ENCODE measurements around the gene ZC3H18.

ZC3H18 gene

DNA sequence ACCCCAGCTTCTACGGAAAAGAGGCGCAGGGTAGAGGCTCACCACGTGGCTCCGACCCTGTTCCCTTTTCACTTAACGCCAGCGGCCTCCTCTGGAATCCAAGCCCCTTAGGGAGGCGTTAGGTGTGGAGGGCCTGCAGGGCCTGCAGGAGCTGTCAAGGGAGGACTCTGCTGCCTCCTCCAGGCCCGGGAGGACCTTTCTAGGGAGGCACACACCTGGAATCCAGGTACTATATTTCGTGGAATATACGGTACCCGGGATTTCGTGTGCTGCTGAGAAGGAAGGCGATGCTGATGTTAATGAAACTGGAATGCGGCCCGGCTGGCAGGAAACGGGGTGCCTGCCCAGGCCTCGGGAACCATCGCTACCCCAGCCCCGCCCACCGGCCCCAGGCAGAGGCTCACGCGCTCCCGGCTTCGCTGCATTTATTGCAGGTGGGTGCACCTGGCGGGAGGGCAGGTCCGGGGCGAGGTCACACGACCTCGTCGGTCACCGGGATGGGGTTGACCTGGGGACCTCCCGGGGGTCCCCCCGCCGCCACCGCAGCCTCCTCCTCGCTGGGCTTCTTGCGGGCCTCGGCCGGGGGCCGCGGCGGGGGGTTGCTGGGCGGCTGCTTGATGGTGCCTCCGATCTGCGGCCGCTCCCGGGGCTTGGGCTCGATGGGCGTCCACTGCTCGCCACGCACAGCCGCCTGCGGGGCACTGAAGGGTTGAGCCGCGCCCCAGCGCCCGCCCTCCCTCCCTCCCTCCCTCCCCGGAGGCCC, 72.9 kb downstream of the ZC3H18 start:
- DNase-seq: no peak

DNA sequence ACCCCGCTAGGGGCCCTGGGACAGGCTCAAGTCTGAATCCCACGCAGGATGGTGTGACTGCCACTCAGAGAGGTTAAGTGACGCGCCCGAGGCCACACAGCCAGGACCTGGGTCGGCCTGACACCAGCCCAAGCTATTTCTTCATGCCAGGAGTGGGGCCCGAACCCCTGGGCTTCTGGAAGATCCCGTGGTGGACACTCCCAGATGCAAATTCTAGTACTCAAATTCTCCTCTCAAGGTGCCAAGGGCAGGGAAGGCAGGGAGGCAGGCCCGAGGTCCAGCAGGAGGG, 73.4 kb downstream of the ZC3H18 start:
- DNase-seq: no peak

DNA sequence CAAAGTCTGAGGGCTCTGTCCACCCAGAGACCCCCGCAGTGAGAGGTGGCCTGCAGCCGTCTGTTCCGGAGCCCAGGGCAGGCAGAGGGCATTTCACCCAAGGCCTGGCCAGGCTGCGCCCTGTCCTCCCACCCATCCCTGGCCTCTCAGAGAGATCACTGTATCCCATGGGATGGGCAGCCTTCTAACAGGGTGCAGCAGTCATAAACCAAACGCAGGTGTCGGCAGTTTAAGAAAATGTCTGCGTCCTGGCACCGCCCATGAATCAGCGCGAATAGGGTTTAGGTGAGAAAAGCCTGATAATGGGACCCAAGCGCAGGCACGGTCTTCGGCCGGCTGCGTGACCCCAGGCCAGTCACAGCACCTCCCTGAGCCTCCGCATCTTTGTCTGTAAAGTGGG, 75.3 kb downstream of the ZC3H18 start:
- DNase-seq: no peak

DNA sequence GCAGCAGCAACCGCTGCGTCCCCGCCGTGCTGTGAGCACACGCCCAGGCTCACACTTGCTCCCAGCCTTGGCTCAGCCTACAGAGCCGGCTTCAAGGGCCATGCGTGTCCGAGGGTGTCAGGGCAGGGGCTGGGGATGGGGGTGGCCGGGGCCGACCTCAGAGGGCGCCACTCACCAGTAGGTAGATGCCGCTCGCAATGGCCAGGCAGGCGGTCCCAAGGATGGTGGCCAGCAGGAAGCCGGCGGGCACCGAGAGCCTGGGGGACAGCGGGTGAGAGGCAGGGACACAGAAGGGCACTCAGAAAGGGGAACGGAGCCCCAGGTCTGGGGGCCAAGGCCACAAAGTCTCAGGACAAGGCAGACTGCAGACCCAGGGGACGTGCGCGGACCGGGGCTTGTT, 75.7 kb downstream of the ZC3H18 start:
- DNase-seq: no peak

DNA sequence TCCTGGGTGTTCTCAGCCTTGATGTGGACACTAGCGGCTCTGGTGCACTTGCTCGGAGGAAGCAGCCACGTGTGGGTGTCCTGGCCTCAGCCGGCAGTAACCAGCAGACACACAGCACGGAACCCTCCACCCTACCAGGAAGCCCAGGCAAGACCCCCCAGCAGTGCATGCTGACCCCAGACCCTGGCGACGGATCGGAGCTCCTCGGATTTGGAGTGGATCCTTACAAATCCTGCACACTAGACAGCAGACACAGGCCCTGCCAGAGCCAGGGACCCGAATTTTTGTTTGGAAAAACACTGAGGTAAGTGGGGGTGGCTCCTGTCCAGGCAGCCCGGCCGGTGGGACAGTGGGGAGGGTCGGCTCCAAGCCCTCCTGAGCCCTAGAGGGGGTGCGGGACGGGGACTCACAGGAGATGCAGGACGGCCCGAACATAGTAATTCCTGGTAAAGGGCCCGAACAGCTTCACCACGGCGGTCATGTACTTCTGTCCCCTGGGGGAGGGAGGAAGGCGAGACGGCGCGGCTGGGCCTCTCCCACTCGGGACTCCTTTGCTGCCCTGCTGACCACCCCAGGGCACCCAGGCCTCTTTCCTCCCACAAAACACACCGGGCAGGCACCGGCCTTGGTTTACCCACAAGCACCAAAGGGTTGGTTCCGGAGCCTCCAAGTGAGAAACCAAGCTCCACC, 76.3 kb downstream of the ZC3H18 start:
- no peak for DNase-seq

DNA sequence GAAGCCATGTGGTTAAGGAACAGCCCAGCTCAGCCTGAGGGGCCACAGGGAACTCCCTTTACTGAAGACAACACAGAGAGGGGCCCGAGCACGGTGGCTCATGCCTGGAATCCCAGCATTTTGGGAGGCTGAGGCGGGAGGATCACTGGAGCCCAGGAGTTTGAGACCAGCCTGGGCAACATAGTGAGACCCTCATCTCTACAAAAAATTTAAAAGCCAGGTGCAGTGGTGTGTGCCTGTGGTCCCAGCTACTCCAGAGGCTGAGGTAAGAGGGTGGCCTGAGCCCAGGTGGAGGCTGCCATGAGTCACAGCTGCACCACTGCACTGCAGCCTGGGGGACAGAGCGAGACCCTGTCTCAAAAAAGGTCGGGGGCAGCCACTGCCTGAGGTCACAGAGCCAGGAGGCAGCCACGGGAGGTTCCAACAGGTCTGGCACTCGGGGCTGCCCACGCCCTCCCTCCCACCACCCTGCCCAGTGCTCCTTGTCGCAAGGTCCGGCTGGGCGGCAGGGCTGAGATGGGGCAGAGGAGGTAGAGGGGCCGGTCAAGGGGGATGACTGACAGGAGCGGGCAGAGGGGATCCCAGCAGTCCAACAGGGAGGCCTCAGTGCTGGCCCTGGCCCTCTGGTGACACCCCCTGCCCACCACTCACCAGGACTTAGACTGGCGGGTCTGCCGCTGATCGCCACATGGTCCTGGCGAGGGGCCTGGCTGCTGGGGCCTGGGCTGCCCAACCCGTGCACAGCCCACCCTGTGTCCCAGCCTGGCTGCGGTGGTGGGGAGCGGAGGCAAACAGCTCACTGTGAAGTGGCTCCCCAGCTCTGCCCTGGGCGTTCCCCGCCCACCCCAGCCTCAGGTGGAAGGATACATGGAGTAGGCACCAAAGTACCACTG, 77.2 kb downstream of the ZC3H18 start:
- DNase-seq: no peak

DNA sequence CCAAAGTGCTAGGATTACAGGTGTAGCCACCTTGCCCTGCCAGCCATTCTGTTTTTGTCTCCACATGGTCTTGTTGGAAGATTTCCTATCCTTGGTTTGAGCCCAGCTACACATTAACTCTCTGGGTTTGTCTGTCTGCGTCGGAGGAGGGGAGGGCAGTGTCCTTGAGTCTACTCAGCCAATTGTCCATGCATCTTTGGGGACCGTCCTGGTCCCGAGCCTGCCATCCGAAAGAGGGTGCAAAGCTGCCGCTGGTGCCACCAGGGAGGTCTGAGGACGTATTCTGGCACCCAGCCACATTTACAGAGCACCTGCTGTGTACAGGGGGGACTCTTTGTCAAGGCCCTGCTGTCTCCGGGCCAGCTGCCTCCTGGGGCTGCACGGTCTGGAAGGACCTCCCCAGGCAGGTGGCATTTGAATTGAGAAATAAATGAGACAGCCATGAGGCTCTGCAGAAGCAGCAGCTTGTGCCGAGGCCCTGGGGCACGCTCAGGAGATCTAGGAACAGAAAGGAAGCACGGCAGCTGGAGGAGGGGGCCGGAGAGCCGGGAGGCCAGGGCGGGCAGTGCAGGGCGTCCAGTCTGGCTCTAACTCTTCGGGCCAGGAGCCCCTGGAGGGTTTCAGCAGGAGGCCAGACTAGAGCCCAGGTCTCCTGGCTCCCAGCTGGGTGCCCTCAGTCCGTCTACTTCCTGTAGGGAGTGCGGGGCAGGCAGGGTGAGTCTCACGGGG, 79.2 kb downstream of the ZC3H18 start:
- DNase-seq: no peak

DNA sequence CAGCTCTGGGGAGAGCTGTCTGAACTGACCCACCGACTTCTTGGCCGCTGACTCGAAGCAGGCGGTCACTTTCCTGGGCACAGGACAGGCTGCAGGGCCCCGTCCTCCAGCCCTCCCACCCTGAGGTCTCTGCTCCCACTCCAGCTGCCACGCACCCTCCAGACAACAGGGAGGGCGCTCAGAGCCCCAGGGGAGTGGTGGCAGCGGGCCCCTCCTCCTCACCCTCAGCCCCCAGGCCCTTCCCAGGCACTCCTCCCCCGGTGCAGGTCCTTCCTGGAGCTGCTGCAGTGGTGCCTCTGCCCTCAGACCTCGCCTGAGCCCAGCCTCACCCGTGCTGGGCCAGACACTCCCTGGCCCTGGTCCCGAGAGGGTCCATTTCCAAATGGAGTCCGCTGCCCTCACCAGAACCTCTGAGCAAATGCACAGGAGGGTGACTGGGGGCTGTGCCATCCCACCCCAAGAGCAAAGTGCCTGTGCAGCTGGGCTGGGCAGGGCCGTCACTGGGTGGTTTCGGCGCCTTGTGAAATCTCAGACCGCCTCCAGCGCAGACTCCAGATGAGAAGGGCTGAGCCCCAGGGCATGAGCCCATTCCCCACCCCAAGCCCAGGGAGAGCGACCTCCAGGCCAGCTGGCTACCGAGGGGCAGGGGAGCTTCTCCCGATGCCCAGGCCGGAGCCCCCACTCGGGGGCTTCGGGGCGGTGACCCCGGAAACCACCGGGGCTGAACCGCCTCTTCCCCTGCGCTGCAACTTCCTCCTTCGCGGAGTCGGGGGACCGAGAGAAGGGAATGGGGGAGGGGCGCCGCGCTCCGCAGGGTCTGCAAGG, 79.9 kb downstream of the ZC3H18 start:
- DNase-seq: no peak

DNA sequence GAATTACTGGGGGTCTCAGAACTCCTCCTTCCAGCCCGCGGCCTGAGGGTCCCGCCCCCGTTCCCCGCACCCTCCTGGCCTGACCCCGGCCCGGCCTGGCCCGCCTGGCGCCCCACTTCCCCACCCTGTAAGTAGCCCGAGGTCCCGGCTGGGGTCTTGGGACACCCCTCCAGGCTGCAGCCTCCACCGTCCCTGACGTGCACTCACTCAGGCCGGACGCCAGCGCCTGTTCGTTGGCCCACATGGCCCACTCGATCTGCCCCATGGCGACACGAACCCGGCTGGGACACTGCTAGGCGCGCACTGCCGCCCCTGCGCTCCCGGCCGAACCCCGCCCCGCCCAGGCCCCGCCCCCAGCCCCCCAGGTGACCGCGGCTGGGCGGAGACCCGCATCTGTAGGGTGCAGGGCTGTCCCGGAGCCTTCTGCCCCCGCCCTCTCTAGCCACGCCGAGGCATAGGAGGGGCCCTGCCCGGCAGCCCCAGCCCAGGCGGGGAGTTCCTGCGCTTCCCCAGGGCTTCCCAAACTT, 80.6 kb downstream of the ZC3H18 start, which contains the start of gene CYBA:
TSS of gene CYBA (minus strand) at position 305 of the 527 bp plus-strand sequence. CDS start at position 265, 40 bp downstream.
- DNase-seq: peak; percentile 70

DNA sequence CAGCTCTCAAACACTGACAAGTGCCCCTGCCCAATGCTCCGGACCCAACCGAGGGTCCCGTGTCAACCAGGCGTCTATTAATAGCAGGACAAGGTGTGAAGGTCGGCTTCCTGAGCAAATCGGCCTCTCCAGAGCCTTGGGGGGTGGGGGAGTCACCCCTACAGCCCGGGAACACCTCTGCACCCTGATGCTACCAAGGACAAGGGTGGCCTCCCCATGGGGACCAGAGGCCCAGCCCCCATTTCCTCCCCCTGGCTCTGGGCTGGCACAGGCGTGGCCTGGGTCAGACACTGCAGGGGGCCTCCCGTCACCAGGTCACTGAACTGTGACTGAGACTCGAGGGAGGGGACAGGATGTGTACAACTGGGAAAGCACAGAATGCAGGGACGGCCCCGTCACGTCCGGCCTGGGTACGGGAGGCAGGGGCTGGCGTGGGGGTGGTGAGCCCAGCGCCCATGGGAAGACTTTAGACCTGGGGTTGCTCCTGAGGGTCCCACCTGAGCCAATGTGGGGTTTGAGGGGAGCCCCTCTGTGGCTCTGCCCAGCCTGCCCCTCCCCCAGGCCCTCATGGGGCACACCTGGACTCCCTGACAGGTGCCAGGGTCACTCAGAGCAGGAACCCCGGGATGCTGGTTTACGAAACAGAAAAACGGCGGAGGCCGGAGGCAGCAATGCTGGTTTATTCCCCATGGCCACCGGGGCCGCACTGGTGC, 81.2 kb downstream of the ZC3H18 start:
- DNase-seq: no peak

DNA sequence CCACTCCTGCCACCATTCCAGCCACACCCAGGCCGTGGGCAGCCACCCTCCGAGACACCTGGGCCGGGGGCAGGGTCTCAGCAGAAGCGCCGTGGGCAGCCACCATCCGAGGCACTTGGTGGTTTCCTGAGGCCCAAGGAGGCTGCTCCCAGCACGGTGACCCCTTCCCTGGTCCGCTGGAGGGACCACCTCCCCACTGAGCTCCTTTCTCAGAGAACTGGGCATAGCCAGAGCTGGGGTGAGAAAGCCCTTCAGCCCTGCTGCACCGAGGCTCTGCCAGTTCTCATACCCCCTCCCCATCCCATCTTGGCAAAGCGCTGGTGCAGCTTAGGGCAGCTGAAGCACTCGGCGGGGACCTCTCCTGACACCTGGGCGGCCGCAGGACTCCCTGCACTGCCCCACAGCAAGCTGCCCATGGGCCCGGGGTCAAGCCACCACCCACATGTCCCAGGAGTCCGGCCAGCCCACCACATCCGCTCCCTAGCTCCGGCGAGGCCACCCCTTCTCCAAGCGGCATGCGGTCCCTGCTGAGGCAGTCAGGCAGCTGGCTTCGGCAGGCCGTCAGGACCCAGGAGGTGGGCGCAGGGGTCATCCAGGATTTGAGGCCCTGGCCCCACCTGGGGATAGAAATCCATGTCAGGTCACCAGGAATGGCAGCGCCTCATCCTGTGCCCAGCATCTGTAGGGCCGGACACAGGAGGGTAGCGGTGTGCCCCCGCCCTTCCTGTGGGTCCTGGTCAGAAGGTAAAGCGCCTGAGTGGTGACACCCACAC, 82.0 kb downstream of the ZC3H18 start:
- no peak for DNase-seq

DNA sequence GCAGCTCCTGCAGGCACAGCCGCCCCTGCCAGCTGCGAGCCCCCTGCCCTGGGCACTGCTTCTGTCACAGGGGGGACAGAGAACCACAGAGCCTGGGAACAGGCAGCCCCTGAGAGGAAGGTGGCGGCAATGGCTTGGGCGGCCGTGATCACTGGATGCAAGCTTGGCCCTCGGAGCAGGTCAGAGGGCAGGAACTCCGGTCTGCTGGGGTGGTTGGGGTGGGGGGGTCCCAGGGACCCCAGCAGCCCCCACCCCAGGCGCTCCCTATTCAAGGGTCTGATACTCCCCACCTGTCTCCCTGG, 82.5 kb downstream of the ZC3H18 start:
- no peak for DNase-seq

DNA sequence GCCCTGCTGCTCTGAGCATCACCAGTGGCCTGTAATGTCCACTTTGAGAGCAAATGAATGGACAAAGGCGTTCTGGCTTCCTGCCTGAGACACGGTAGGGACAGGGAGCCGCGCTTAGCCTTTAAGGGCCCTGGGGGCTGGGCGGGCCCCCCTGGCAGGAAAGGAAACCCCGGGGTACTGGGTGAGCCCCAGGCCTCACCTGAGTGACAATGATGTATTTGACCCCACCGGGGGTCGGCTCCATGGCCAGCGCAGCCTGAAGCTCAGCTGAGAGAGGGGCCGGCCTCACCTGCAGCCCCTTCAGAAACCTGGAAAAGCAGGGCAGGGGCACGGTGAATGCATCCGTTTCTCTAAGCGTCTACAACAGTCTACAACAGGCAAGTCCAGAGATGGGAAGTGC, 82.9 kb downstream of the ZC3H18 start:
- no peak for DNase-seq

DNA sequence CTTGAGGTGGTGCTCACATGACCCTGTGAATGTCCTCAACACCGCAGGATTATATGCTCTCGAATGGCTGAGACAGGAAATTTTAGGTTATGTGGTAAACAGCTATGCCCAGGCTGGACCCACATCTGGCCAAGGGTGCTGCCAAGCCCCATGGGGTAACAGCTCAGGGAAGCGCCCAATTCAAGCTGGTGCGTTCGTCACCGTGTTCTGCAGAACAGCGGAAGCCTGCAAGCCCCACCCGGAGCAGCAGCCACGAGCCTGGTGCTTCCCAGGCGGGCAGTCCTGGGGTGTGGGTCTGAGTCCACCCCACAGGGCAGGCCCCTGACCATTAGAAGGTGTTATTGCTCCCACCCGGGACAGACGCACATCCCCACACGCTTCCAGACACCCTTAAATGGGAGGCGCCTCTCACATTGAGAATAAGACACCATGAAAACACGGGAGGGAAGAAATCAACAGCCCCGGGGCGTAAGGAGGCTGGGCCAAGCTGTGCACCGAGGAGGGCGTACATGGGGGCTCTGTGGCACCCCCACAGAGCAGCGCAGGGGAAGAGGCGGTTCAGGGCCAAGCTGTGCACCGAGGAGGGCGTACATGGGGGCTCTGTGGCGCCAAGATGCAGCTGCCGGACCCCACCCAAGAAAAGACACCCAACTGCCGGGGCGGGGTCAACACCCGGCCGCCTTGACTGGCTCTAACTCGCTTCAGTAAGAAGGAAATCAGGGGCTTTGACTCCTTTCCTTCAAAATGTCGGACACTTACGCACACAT, 83.6 kb downstream of the ZC3H18 start:
- DNase-seq: no peak

DNA sequence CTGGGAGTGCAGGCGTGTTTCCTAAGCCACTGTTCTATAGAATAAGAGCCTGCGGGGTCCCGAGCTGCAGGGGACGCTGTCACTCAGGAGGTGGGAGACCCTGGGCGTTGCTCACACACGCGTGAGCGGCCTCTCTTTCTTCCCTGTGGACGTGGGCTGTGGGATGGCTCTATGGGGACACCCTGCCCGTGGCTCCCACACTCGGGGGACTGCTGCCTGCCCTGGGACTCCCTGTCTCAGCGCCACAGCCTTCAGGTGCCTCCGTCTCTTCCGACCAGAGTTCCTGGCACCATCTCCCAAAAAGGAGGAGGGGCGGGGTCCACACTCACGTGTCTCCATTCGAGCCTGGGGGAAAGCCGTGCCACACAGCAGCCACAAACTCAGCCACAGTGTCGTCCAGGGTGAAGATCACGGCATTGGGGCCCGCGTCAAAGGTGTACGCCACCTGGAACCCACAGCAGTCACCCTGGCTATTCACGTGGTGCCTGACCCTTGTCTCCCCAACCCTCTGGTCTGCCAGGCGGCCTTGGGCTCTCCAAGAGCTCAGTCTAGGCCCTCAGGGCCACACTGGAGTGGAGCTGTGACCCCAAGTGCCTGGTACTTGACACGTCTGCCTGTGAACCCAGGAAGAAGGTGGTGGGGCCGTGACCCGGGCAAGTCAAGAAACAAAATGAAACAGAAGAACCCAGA, 84.3 kb downstream of the ZC3H18 start:
- no peak for DNase-seq

DNA sequence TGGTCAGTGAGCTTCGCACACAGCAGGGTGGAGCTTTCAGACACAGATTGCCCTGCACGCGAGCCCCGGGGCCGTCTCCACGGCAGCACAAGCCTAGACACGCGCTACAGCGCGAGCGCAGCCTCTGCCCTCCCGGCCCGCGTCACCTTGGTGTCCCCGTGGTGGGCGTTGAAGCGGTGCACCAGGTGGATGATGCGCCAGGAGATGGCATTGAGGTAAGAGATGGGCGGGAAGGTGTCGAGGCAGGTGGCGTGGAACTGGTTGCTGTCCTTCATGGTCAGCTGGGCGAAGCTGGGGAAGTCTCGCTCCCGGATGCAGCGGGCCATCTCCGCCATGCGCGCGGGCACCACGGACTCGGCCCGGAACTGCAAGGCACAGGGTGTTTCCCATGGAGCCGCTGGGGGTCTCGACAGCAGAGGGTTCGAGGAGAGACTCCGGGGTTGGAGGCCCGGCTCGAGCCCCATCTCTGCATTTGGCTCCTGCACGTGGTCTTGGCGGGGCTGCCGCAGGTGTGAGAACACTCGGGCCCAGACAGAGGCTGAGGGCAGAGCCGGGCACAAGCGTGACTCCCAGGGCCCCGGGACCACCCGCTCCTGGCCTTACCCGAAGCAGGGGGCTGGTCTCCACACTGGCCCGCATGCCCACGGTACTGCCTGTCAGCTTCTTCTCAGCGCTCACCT, 85.0 kb downstream of the ZC3H18 start:
- DNase-seq: no peak

DNA sequence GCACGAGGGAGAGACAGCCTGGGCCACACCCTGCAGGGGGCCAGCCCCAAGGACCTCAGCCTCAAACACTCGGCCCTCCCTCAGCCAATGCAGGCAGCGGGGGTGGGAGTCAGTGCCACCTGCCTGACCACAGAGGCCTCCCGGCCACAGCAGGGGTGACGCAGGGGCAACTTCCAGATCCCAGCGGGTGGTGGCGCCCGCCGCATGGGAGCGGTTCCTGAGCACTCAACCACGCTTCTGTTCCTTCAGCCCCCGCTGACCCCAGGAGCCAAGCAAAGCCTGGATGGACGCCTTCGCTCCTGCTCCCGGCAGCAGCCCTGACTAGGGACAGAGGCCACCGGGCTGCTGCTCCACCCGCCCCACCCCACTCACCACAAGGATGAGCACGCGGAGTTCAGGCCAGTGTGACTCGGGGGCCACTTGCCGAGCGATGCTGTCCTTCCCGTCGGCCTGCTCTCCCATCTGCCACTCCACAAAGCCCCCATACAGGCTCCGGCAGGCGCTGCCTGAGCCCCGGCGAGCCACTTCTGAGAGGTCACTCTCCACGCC, 85.6 kb downstream of the ZC3H18 start:
- no peak for DNase-seq

DNA sequence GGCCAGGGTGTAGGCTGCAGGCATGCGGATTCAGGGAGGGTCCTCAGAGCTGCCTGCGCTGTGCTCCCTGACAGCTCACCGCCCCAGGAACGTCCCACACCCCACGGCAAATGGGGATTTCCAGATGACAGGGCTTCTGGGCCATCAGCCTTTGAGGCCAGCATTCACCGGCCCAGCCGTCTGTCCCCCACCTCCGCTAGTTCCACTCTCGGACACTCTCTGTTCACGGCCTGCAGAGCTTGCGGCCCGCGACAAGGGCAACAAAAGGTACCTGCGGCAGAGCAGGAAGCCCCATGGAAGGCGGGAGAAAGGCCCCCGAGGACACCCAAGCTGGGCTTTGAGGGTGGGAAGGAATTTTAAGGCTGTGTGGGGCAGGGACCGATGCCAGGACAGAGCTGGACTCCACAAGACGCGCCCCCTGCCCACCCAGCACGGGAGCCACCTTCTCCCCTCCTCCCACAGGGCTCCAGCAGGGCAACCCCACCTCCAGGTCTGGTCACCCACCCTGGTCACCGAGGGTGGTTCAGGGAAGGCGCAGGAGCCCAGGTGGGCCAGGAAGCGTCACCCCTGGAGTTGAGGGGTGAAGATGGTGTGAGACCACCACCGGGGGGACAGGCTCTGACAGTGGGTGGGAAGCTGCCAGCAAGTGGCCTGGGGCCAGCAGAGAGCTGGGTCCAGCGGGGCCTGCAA, 86.2 kb downstream of the ZC3H18 start:
- DNase-seq: no peak

Data from hematopoietic multipotent progenitor cell treated with erythropoietin and hydrocortisone succinate and interleukin-3 and kit ligand, for 8 days (in vitro differentiated cells).